HCEC 1CT (cell line): ENCODE results near the gene PCK1.

Experiments
- DNase-seq: peaks from one replicate; pipeline ENCODE4 v3.0.0-alpha.2; 2017

PCK1 gene

DNA sequence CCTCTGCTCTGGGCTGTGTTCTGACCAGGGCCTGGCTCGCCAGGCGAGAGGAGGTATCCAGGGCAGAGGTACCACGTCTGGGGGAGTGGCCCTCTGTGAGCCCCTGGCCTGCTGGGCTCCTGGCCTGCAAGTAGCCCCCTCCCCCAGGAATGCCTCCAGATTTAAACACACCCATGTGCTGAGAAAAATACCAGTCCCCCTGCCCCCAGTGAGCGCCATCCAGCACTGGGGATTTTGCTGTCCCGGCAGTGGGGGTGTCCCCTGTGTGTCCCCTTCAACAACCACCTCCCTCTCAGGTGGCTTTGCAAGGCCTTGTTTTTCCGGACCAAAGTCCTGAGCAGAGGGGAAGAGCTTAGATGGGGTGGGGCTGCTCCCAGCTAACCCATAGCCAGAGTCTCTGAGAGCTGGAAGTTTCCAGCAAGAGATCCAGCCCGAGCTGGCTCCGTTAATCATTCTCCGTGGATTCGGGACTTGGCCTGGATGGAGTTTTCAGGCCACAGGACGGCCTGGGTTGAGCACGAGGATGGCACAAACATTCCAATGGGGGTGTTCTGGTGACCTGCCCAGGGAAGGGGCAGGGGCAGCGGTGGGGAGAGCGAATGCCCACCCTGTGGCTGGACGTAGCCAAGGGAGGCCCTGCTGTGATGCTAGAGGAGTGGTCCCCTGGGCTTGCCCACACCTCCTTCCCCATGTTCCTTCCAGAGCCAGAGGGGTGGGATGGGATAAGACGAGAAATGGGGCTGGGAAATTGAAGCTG, 29.0 kb downstream of the PCK1 start:
- no peak for DNase-seq

DNA sequence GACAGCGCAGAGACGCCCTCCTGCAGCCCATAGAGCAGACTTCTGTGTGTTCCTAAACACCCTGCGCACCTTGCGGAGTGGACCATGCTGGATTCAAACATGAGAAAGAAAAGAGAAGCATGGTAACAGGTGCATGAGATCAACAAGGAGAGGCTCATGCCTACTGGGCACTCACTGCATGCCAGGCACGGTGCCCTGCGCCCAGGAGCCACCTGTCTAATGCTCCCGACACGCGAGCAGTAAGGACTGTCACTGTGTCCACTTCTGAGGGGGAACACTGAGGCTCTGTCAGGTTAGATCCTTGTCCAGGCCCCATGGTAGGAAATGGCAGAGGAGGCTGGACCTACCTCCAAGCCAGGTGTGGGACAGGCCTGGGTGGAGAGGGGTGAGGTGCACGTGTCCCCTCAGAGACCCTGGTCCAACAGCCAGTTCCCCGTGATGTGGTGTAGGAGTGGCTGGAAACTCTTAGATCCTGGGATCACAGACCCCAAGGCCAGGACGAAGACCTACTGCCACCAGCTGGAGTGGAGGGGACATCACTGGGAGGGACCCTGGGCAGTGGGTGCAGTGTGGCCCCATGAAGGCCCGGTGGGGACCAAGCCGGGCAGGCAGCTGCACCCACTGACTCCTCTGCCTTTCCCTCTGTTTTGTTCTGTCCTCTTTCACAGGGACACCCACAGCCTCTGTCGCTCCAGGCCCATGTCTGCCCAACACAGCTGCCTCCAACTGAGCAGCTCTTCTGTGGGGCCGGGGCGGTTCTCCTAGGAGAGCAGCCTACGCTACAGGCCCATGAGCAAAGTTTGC, 29.8 kb downstream of the PCK1 start:
- no peak for DNase-seq

DNA sequence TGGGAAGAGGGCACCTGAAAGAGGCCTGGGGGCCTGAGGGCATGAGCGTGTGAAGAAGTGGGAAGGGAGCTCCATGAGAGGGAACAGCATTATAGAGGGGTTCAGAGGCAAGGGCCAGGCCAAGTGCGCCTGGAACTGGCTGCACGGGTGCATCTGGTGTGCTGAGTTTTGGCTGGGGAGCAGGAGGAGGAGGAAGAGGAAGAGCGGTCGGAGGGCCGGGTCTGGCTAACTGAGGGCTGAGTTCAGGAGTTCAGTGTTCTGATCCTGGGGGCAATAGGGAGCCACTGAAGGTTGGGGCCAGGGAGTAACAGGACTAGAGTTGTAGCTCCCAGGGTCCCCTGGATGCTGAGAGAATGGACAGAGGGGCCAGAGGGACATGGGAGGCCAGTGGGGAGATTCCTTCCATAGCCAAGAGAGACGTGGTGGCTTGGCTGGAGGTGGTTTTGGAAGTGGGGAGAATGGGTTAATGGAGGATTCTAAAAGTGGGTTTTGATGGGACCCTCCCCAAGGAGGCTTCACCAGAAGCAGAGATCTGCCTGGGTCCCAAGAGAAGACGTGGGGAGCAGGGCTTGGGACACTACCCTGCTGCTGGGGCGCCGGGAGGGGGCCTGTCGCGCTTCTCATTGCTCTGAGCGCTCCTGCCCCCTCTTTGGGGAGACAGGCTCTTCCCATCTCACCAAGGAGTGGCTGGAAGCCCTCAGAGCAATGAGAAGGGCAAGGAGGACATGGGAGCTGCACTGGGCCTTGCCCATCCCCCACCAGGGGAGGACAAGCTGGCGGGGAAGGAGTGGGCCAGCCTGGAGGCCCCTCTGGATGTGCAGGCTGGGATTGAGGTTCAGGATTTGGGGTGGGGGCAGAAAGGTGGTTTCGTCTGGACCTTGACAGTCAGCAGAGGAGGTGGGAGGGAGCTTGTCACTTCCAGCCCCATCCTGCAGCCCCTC, 30.6 kb downstream of the PCK1 start:
- DNase-seq, result no peak

DNA sequence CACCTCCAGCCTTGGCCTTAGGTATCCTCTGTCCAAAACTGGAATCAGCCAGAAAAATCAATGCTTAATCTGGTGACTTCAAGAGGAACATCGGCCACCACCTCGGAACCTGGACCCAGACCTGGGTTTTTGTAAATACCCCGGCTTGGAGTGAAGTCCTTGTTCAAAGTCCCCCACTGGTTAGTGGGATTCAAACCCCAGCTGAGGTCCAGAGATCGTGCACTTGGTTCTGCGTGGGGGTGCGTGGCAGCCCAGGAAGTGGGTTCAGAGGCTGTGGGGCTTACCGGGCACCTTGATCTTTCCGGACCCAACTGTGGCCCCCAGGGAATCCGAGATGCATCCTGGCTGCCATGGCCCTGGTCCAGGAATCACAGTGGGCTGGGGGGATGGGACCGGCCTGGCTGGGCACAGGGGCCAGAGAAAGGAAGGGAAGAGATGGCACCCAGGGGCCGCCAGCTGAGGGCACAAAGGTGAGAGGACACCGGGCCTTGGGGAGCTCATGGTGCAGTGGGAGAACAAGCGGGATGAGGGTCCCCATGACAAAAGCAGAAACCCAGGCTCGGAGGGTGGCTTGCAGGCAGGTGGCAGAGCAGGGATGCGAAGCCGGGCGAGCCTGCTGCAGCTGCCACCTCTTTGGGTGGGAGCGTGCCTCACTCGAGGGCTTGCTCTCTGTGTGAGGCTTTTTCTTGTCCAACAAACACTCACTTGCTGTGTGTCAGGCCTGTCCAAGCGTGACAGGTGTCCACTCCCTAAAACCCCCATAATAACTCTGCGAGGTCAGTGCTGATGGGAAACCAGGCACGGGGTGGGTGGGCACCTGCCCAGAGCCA, 31.6 kb downstream of the PCK1 start:
- DNase-seq, result no peak

DNA sequence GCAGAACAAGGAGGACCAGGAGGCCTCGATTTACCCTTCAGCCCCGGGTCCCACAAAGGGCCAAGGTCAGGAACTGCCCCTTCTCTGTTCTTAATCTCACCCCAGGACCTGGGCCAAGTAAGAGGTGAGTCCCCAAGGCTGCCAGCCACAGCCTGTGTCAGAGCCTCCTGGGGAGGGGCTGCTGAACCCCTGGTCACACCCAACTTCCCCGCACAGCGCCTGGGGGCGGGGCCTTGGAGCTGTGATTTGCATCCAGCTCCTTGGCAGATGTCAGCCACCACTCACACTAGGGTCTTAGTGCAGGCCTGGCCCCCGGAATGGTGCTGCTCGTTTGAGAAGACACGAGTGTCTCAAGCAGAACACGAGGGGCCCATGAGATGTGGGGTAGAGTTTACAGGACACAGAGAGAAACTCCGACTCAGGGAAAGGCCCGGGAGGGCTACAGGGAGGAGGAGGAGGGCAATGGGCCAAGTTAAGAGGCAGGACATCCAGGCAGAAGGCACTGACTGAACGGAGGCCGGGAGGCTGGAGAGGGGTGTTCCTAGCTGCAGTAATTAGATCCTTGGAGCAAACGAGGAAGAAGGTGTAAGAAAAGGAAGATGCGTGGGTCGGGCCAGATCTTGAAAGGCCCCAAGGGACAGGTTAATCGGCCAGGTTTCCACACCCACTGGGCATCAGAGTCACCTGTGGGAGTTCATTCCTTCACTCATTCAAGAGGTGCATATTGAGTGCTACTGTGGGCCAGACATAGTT, 32.4 kb downstream of the PCK1 start:
- no peak for DNase-seq

DNA sequence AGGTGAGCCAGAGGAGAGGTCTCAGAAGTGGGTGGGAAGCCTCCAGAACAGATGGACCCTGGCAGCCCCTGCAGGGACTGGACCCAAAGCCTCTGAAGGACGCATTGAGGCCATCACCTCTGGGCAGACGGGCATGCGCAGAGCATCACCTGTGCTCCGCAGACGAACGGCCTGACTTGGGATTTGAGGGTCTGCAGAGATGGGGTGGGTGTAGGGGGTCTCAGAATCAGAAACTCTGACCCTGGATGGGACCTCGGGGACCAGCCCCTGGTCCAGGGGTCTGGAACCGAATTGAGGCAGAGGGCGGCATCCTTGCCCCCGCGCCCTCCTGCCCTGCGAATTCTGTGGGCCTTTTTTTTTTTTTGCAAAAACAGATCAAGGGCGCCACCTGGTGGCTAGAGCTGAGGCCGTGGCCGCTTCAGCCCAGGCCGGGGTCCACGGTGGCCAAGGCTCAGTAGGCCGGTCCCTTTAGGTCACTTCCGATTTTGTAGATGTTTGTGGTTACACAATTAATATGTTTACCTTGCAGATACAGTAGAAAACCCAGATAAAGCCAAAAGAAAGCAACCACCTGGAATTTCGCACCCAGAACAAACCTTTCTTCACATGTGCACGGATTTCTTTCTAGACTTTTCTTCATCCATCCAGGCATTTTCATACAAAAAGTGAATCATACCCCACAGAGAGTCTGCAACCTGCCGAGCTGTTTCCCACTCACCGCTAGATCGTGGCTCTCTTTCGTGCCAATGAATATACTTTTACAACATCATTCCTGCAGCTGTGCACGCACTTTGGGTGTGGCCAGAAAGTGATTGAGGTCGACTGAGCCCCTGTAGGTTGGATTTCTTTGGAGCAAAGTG, 33.4 kb downstream of the PCK1 start:
- DNase-seq, result no peak

DNA sequence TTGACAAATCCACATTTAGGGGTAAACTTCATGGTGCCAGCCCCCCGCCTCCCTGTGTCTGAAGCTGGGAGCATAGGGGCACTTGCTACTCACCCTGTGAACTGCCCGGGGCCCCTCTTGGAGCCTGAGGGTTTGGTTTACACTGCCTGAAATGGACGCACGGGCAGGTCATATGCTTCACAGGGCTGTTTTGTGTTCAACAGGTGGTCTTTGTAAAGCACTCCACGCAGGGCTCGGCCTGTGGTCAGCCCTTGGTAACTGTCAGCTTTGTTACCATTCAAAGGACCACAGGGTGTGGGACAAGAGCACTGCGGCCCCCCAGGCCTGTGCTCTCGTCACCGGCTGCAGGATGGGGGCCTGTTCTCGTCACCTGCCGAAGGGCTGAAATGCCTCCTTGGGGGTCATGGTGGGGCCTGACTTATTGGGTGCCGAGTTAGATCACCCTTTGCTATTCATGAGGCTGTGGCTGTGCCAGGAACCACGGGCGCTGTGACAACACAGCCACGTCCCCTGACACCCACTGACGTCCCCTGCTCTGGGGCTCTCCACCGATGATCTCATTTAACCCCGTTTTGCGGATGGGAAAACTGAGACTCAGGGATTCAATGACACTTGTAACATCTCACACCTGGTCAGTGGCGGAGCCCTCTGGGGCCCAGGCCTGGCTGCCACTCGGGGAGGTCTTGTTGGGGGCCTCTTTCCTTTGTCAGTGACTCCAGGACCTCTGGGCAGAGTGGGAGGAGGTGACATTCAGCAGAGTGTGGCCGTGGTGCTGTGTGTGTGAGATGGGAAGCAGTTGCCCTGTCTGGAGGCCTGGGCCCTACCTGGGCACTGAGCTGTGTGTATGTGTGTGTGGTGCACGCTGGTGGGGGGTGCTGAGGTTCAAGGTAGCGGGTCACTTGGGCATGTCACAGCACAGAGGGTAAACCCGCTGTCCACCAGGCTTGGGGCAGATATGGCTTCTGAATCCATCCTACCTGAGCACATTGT, 34.4 kb downstream of the PCK1 start:
- DNase-seq, result no peak

DNA sequence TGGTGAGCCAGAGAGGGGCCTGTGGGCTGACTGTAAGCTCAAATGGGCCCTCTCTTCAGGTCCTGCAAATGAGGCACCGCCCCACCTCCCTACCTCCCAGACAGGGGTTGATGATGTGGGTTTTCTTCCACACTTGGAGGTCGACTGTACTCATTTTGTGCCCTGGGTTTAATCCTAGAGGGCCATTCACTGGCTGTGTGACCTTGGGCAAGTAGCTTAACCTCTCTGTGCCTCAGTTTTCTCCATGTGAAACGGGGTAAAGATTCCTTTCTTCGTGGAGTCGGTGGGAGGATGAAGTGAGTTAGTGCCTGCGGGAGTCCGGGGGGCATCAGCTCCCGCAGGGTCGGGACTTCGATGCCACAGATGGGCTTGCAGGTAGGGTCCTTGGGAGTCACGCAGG, 35.4 kb downstream of the PCK1 start:
- no peak for DNase-seq

DNA sequence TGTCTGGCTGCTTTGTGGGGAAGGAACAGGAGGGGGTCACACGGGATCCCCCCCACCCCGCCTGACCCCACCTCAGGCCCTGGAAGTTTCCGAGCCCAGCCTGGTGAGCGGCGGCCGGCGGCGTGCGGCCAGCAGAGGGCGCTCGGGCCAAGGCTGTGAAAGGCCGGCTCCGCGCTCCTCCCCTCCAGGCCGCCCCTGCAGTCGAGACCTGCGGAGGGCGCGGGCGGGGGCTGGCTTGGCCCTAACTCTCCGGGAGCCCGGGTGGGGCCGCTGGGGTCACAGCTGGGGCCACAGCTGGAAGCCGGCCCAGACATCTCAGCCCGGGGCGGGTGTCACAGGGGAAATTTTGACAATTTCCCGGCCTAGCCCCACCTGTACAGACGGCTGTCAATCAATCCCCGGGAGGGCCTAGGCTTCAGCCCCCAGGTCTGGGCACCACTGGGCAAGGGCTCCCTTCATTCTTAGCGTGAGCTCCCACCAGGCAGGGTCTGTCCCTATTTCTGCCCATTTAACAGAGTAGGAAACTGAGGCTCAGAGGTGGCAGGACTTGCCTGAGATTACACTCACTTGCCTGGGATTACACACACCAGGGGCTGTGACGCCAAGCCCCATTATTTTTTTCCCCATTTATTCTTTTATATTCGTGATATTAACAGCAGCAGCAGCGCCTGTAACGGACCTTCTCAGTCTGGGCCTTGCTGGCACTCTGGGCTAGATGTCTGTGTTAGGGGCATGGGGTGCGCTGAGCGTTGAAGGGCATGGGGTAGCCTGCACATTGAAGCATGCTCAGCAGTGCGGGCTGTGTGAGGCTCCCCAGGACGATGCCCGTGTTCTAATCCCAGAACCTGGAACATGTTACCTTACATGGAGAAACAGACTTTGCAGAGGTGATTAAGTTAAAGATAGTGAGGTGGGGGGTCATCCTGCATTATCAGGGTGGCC, 36.4 kb downstream of the PCK1 start:
- peak; percentile 9 for DNase-seq

DNA sequence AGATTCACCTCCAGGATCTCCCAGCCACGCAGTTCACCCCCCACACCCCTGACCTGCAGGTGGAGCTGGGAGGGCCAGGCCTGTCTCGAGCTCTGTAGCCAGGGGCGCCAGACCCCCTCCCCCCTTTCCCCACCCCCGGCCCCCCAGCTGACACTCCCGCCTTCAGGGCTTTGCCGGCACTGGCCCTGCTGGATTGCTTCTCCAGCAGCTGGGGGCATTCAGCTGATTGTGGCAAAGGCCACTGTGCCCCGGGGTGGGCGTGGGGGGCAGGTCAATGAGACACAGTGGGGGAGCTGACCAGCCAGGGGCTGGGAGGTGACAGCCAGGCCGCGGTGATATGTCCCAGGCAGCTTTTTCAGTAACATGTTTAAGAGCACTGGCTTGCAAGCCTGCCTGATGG, 37.1 kb downstream of the PCK1 start:
- DNase-seq, result no peak

DNA sequence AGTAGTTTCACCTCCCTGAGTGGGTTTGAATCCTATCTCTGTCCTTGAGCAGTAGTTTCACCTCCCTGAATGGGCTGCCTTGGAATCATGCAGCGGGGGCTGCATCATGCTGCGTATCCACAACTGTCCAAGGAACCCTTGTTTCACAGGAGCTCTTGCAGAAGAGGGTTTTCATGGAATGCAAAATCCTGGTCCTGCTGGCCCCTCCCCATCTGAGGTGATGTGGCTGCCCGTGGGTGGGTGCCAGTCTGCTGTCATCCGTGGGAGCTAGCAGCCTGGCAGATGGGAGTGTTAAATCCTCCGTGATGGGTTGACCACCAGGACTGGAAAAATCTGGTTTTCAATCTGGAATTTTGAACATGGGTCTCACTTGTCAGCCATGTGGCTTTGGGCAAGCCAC, 37.6 kb downstream of the PCK1 start:
- DNase-seq, result no peak

DNA sequence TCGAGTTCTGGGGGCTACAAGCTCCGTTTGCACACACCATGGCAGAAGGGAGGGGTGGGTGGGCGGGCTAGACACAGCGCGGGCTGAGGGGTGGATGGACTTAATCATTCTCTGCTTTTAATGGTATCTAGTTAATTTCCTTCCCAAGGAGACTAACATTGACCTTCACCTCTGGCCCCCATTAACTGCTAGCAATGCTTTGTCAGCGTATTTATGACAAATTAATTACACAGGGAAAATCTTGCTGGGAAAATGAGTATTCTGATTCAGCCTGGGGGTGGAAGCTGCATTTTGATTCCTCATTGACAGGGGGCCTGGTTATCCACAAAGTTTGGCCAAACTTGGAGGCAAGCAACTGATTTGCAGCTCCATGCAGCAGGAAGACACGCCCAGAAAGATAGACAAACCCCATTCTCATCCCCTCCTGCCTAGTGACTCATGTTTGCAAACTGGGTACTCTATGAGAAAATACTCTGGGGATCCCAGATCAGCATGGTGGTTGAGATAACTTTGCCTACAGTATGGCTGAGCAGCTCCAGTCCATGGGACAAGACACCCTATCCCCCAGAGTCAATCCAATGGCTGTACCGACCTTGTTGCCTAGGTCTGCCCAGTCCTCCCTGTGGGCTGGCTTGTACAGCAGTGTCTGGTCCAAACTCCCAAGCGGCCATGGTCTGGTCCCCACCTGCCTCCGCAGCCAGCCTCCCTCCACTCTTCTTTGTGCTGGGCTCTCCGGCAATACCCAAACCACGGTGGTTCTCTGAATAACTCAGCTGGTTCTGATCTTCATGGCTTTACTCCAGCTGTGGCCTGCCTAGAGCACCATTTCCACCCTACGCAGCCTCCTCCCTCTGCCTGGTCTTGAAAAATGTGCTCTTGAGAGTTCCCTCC, 39.7 kb downstream of the PCK1 start:
- no peak for DNase-seq

DNA sequence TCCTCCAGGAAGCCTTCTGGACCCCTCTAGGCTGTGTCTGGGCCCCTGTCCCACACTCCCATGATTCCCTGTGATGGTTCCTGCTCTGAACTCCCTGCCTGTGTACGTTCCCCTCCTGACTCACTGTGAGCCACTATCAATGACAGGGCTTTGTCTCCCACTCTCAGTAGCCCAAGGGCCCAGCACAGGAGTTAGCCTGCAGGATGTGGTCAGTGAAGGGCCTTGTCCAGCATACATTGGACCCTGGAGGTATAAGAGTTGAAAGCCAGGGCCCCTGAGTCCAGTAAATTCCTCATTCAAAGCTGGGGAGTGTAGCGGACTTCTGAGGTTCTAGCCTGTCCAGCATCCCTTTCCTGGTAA, 40.3 kb downstream of the PCK1 start:
- no peak for DNase-seq

DNA sequence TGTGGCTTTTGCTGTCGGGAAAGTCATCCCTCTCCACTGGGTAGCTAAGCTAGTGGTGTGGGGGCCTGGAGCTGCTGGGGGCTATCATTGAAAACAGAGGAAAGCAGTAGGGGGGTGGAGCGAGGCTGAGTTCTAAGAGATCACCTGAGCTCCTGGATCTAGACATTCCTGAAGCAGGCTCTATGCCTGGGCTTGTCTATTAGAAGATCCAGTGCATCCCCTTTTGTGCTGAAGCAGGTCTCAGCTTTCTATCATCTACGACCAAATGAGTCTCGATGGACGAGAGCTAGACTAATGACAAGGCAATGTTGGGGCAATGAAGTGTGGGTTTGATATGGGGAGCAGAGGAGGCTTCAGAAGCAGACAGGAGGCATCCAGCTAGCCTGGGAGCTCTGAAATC, 40.8 kb downstream of the PCK1 start:
- DNase-seq, result no peak

DNA sequence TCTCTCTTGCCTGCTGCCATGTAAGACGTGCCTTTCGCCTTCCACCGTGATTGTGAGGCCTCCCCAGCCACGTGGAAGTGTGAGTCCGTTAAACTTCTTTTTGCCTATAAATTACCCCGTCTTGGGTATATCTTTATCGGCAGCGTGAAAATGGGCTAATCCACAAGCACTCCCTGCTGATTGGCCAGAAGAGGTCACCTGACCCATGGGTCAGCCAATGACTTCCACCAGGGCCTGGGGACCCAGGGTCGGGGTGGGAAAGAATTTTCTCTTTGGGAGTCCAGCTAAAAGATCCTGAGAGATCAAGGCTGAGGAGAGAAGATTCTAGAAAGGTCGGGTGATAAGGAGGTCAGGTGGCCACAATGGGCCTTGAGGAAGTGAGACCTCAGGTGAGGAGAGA, 42.2 kb downstream of the PCK1 start:
- no peak for DNase-seq

DNA sequence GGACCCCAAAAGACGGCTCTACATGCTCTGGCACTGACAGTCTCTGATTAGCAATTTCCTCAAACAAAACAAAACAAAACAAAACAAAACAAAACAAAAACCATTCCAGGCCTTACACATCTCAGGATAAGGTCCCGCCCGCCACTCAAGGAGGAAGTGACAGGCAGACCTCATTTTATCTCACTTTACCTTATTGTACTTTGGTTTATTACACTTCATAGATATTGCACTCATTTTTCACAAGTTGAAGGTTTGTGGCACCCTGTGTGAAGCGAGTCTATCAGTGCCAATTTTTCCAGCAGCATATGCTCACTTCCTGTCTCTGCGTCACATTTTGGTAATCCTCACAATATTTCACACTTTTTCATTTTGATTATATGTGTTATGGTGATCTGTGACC, 44.1 kb downstream of the PCK1 start:
- no peak for DNase-seq

DNA sequence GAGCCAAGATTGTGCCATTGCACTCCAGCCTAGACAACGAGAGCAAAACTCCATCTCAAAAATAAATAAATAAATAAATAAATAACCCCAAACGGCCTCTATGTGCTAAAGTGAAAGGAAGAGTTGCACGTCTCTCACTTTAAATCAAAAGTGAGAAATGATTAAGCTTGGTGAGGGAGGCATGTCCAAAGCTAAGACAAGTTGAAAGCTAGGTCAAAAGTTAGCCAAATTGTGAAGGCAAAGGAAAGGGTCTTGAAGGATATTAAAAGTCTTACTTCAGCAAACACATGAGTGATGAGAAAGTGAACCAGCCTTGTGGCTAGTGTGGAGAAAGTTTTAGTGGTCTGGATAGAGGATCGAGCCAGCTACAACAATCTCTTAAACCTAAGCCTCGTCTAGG, 45.0 kb downstream of the PCK1 start:
- DNase-seq, result no peak
